OCI-LY7 (cell line): ENCODE results near the gene ENTPD6. TPM values are rescaled to one million over a fixed set of nuclear protein-coding genes. Genes with fewer than 3 reads are reported as not detected.

Source experiments
- BruUV-seq: library from RNA; stranded (reverse); fragments of 400-500 nt; replicated peaks from 2 replicates; lab custom pipeline; 2021; lab: Mats Ljungman, UMichigan
- CTCF ChIA-PET: fragments of 300-600 bp; sonication (Branson Sonifier 250); formaldehyde crosslinking; loops from one replicate; lab custom pipeline; 2022; ENCODE audit warnings: antibody characterized with exemption; ENCODE audit not compliant: unreplicated experiment; lab: Charles Lee
- POLR2A ChIA-PET: fragments of 300-600 bp; sonication (Branson Sonifier 250); formaldehyde crosslinking; loops from one replicate; lab custom pipeline; 2022; ENCODE audit warnings: antibody characterized with exemption; lab: Charles Lee
- DNase-seq: peaks from one replicate; pipeline ENCODE4 v3.0.0-alpha.2; 2015; ENCODE audit warnings: low spot score
- H2AFZ ChIP-seq: fragments of 200-600 bp; sonication (generic), shearing (Covaris generic); 2 replicates; pipeline ENCODE4 v1.6.1; 2014; ENCODE audit warnings: mild to moderate bottlenecking, antibody characterized with exemption, low read length, moderate library complexity
- H3K27ac ChIP-seq: fragments of 200-600 bp; sonication (generic); 2 replicates; pipeline ENCODE4 v1.5.1; 2014; ENCODE audit warnings: mixed run types, low read depth, mild to moderate bottlenecking, moderate library complexity, low read length, inconsistent platforms; ENCODE audit not compliant: poor library complexity, severe bottlenecking
- H3K36me3 ChIP-seq: fragments of 200-600 bp; sonication (generic); 2 replicates; pipeline ENCODE4 v1.6.1; 2014; ENCODE audit warnings: mild to moderate bottlenecking, antibody characterized with exemption, low read length, moderate library complexity, mixed read lengths; ENCODE audit not compliant: insufficient read depth
- H3K4me1 ChIP-seq: fragments of 200-600 bp; sonication (generic); 2 replicates; pipeline ENCODE4 v1.5.1; 2014; ENCODE audit warnings: mild to moderate bottlenecking, low read length; ENCODE audit not compliant: insufficient read depth, poor library complexity, severe bottlenecking
- H3K4me2 ChIP-seq: fragments of 200-600 bp; sonication (generic); 2 replicates; pipeline ENCODE4 v1.6.1; 2014; ENCODE audit warnings: mild to moderate bottlenecking, low read length
- H3K4me3 ChIP-seq: fragments of 200-600 bp; sonication (generic); 2 replicates; pipeline ENCODE4 v1.5.1; 2014; ENCODE audit warnings: mild to moderate bottlenecking, low read depth, low read length; ENCODE audit not compliant: poor library complexity, severe bottlenecking
- H3K79me2 ChIP-seq: fragments of 200-600 bp; sonication (generic); 2 replicates; pipeline ENCODE4 v1.6.1; 2016; ENCODE audit warnings: low read depth, mild to moderate bottlenecking, low read length, moderate library complexity, mixed read lengths; ENCODE audit not compliant: insufficient read depth
- H3K9me2 ChIP-seq: fragments of 200-600 bp; sonication (generic); 2 replicates; pipeline ENCODE4 v1.6.1; 2016; ENCODE audit warnings: mild to moderate bottlenecking, low read length, mixed read lengths; ENCODE audit not compliant: insufficient read depth
- H3K9me3 ChIP-seq: fragments of 200-600 bp; sonication (generic); 2 replicates; pipeline ENCODE4 v1.6.1; 2014; ENCODE audit warnings: mild to moderate bottlenecking, mixed run types, low read length, mixed read lengths
- H4K20me1 ChIP-seq: fragments of 200-600 bp; sonication (generic); 2 replicates; pipeline ENCODE4 v1.6.1; 2014; ENCODE audit warnings: mild to moderate bottlenecking, antibody characterized with exemption, low read length, moderate library complexity, mixed read lengths; ENCODE audit not compliant: insufficient read depth
- EZH2phosphoT487 ChIP-seq: fragments of 200-600 bp; sonication (generic); IDR thresholded peaks from 2 replicates; pipeline ENCODE4 v1.6.1; 2018; ENCODE audit warnings: low read depth, borderline replicate concordance, mild to moderate bottlenecking, mixed run types, antibody characterized with exemption, low read length, moderate library complexity, mixed read lengths
- intact Hi-C: fragments of 100-400 bp; cut with micrococcal nuclease; formaldehyde crosslinking; loops from one replicate; pipeline ENCODE4 v1.10.0; 2022; ENCODE audit not compliant: unreplicated experiment
- total RNA-seq, 2 experiments: library from RNA; depleted of rRNA in 1 of 2; stranded (reverse); fragments of >200 nt in 1 of 2; shearing (Covaris generic) in 1 of 2; gene quantifications; 2 replicates each; pipeline ENCODE4 v1.2.3, GENCODE V29; 2014 to 2022
- TF ChIP-seq, protein P1 (sequence below): fragments of 200-600 bp; sonication (generic); conservative IDR thresholded peaks from 2 replicates; pipeline ENCODE4 v1.5.1; 2014; ENCODE audit warnings: mild to moderate bottlenecking, antibody characterized with exemption, low read length, moderate library complexity, mixed read lengths

The ENTPD6 gene
- total RNA-seq, 2 experiments from 2014 or later: 4.2 TPM; not detected in 1

GRCh38 chr20:25148982-25149846, 46.3 kb upstream of the ENTPD6 start:
- Histone ChIP-seq H2AFZ (no peak overlapping the region), H3K36me3 (no peaks in the 10 kb centered on the region), H3K4me2 (no peak overlapping the region), H3K27ac (no peak overlapping the region), H4K20me1 (no peaks in the 10 kb centered on the region), H3K79me2 (no peaks in the 10 kb centered on the region), H3K4me3 (no peak overlapping the region), H3K9me2 (no peaks in the 10 kb centered on the region), H3K4me1 (no peaks in the 10 kb centered on the region), H3K9me3 (no peaks in the 10 kb centered on the region)
- BruUV-seq: no TSS peak
- POLR2A ChIA-PET: no interaction called here
- DNase-seq: no peak
- no peak for TF ChIP-seq EZH2phosphoT487
- TF ChIP-seq, protein P1, sequence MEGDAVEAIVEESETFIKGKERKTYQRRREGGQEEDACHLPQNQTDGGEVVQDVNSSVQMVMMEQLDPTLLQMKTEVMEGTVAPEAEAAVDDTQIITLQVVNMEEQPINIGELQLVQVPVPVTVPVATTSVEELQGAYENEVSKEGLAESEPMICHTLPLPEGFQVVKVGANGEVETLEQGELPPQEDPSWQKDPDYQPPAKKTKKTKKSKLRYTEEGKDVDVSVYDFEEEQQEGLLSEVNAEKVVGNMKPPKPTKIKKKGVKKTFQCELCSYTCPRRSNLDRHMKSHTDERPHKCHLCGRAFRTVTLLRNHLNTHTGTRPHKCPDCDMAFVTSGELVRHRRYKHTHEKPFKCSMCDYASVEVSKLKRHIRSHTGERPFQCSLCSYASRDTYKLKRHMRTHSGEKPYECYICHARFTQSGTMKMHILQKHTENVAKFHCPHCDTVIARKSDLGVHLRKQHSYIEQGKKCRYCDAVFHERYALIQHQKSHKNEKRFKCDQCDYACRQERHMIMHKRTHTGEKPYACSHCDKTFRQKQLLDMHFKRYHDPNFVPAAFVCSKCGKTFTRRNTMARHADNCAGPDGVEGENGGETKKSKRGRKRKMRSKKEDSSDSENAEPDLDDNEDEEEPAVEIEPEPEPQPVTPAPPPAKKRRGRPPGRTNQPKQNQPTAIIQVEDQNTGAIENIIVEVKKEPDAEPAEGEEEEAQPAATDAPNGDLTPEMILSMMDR: no peak
- intact Hi-C loops: no loop called here
- CTCF ChIA-PET: no interaction called here

DNA sequence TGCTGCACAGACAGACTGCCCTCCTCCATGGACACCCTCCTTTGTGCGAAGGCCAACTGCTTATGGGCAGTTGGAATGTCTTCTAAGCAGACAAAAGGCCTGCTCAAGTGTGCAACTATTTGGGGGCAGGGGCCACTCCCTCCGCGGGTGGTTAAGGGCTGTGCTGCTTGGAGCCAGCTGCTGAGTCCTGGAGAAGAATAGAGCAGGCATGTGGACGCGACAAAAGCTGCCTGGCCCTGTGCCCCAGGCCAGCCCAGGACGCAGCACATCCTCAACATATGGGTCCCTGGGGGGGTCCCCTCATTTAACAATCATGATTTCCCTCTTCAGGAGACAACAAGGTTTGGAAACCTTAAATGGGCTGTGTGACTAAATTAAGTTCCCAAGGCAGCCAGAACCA, 45.5 kb upstream of the ENTPD6 start:
- BruUV-seq: no TSS peak
- Histone ChIP-seq H3K9me2 (no peaks in the 10 kb centered on the region), H2AFZ (no peak overlapping the region), H4K20me1 (no peaks in the 10 kb centered on the region), H3K4me1 (no peaks in the 10 kb centered on the region), H3K79me2 (no peaks in the 10 kb centered on the region), H3K4me2 (no peak overlapping the region), H3K9me3 (no peaks in the 10 kb centered on the region), H3K27ac (no peak overlapping the region), H3K36me3 (no peaks in the 10 kb centered on the region), H3K4me3 (no peak overlapping the region)
- DNase-seq: no peak
- POLR2A ChIA-PET: no interaction called here
- intact Hi-C loops: no loop called here
- no peak for TF ChIP-seq EZH2phosphoT487
- TF ChIP-seq, protein P1: no peak
- CTCF ChIA-PET: no interaction called here

DNA sequence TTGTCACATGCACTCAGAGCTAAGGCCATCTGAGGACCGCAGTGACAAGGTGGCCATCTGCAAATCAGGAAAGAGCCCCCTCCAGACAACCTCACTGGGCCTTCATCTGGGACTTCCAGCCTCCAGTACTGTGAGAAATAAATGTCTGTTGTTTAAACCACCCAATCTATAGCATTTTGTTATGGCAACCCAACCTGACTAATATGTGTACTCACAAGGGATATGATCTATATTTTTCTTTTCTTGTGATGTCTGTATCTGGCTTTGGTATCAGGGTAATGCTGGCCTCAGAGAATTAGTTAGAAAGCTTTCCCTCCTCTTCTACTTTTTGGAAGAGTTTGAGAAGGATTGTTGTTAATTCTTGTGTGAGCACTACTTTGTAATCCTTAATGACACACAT, 37.5 kb upstream of the ENTPD6 start:
- H3K36me3 ChIP-seq: no peaks in the 10 kb centered on the region
- TF ChIP-seq, protein P1: no peak
- TF ChIP-seq EZH2phosphoT487: no peak
- H3K4me1 ChIP-seq: no peaks in the 10 kb centered on the region
- no peaks in the 10 kb centered on the region for H3K9me2 ChIP-seq
- CTCF ChIA-PET: no interaction called here
- no peak for DNase-seq
- no TSS peak for BruUV-seq
- no peak overlapping the region for H3K4me3 ChIP-seq
- no peak overlapping the region for H2AFZ ChIP-seq
- intact Hi-C loops: no loop called here
- H3K27ac ChIP-seq: no peak overlapping the region
- H3K4me2 ChIP-seq: no peak overlapping the region
- POLR2A ChIA-PET: no interaction called here
- H4K20me1 ChIP-seq: no peaks in the 10 kb centered on the region
- no peaks in the 10 kb centered on the region for H3K79me2 ChIP-seq
- no peaks in the 10 kb centered on the region for H3K9me3 ChIP-seq
